NCI-H1048 (cell line): ENCODE results near the gene SPN.
"Not testable (repeated sequence)": the region's sequence is repeated elsewhere in the genome, so short reads cannot be mapped to it uniquely, and the experiment has no call there.

Experiments used
- DNase-seq: peaks from one replicate; lab custom pipeline; 2025; lab: John Stamatoyannopoulos, UW

Gene SPN, protein sequence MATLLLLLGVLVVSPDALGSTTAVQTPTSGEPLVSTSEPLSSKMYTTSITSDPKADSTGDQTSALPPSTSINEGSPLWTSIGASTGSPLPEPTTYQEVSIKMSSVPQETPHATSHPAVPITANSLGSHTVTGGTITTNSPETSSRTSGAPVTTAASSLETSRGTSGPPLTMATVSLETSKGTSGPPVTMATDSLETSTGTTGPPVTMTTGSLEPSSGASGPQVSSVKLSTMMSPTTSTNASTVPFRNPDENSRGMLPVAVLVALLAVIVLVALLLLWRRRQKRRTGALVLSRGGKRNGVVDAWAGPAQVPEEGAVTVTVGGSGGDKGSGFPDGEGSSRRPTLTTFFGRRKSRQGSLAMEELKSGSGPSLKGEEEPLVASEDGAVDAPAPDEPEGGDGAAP

DNA sequence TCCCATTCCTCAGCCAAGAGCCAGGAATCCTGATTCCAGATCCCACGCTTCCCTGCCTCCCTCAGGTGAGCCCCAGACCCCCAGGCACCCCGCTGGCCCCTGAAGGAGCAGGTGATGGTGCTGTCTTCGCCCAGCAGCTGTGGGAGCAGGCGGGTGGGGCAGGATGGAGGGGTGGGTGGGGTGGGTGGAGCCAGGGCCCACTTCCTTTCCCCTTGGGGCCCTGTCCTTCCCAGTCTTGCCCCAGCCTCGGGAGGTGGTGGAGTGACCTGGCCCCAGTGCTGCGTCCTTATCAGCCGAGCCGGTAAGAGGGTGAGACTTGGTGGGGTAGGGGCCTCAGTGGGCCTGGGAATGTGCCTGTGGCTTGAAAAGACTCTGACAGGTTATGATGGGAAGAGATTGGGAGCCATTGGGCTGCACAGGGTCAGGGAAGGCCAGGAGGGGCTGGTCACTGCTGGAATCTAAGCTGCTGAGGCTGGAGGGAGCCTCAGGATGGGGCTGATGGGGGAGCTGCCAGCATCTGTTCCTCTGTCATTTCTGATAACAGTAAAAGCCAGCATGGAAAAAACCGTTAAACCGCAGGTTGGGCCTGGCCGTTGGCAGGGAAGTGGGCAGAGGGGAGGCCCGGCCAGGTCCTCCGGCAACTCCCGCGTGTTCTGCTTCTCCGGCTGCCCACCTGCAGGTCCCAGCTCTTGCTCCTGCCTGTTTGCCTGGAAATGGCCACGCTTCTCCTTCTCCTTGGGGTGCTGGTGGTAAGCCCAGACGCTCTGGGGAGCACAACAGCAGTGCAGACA lies at the start of gene SPN:
Gene SPN, plus strand, starts transcription at position 232 of the 791 bp plus-strand sequence. Its CDS starts 482 bp downstream, at position 714.
- no peak for DNase-seq

GRCh38 chr16:29613307-29614057 lies 49.6 kb upstream of the SPN start:
- peak; percentile 71 for DNase-seq

DNA sequence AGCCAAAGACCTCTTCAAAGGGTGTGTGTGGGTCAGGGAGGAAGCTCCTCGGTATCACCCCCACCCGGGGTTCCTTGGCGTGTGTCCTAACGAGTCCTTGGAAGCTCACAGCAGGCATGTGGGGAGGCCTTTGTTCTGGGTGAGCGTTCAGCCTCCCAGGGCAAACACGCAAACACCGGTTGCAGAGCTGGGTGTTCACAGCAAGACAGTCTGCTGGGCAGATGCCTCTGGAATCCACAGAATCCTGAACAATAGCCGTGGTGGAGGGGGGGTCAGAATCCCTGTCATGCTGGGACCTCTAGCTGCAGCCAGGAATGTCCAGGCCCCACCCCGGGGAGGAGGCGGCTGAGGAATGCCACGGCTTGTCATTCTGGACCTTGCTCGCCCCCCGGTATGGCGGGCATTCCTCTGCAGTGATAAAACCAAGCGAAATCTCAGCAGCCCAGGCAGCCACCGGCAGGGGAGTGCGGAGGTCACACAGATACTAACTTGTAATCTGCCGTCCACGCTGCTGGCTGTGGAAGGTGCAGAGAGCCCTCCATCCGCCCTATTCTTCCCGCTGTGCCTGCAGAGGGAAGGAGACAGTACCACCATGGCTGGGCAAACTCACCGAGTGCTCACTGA lies 48.2 kb upstream of the SPN start:
- not testable (repeated sequence) for DNase-seq

- DNase-seq = not testable (repeated sequence)
Observed at GRCh38 chr16:29616127-29616526, 46.9 kb upstream of the SPN start.

- not testable (repeated sequence) for DNase-seq
Observed at GRCh38 chr16:29620591-29620990, 42.5 kb upstream of the SPN start.

GRCh38 chr16:29622738-29623137 lies 40.3 kb upstream of the SPN start:
- DNase-seq = not testable (repeated sequence)

DNA sequence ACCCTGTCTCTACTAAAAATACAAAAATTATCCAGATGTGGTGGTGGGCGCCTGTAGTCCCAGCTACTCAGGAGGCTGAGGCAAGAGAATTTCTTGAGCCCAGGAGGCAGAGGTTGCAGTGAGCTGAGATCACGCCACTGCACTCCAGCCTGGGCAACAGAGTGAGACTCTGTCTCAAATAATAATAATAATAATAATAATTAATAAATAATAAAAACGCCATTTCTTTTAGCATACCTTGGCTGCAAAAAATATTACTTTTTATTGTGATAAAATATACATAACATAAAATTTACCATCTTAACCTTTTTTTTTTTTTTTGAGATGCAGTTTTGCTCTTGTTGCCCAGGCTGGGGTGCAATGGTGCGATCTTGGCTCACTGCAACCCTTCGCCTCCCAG lies 39.8 kb upstream of the SPN start:
- not testable (repeated sequence) for DNase-seq

- DNase-seq = not testable (repeated sequence)
Observed at GRCh38 chr16:29625114-29625513, 37.9 kb upstream of the SPN start.

DNA sequence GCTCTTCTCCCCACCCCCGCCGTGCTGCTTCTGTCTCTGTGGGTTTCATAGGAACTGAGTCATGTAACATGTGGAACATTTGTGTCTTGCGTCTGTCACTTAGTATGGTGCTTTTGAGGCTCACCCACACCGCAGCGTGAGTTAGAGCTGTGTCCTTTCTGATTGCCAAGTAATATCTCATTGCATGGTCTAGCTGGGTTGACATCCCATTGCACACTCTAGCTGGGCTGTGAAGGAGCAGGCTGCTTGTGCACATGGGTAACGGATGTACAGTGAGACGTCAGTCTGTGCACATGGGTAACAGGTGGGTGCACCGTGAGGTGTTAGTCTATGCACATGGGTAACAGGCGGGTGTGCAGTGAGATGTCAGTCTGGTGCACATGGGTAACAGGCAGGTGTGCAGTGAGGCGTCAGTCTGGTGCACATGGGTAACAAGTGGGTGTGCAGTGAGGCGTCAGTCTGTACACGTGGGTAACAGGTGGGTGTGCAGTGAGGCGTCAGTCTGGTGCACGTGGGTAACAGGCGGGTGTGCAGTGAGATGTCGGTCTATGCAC lies 36.2 kb upstream of the SPN start:
- not testable (repeated sequence) for DNase-seq

DNA sequence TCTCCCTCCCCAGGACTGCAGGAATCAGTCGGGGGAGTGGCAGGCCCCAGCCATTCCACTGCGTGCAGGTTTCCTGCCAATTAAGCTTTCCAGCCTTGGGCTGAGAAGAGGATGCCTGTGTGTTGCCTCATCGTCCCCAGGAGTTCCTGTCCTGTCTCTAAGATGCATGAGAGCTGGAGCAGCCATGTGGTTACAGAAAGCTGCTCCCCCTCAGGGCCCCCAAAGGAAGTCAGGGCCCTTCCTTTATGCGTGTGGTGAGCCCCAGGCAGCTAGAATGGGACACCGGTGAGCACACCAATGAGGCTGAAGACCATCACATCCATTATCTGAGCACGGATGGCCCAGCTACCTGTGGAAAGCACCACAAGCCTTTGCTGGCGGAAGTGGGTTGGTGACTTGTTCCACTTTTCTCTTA lies 35.4 kb upstream of the SPN start:
- not testable (repeated sequence) for DNase-seq

DNA sequence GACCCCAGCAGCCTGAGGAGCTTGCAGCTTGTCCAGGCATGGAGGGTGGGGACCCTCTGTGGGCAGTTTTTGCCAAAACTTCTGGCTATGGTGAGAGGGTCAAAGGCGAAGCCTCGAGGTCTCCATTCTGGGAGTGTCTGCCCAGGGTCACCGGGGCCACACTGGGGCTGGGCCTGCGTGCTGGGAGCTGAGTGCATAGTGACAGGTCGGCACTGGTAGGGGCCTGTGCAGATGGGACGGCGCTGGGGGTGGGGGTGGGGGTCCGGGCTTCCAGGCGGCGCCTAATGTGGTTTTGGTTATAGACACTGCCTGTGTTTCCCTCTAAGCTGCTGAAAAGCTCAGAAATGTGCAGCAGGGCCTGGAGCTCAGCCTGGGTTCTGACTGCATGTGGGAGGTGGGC lies 34.3 kb upstream of the SPN start:
- DNase-seq = not testable (repeated sequence)

GRCh38 chr16:29629318-29629717 lies 33.7 kb upstream of the SPN start:
- not testable (repeated sequence) for DNase-seq

- not testable (repeated sequence) for DNase-seq
Observed at GRCh38 chr16:29631658-29632057, 31.4 kb upstream of the SPN start.

DNA sequence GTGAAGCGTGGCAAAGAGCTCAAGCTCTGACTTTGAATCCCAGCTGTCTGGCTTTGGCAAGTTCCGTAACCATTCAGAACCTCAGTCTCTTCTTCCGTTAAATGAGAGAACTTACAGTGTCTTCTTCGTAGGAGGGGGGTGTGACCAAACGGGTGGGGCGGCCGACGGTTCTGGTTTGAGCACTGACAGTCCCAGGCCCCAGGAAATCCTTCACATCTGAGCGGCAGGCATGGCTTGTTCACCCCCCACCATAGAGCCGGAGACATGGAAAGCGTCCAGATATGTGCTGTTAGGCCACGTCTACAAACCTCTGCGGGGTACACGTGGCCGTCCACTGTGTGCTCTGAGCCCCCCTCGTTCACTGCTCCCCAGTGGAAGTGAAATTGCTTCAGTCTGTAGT lies 27.1 kb upstream of the SPN start:
- not testable (repeated sequence) for DNase-seq

DNA sequence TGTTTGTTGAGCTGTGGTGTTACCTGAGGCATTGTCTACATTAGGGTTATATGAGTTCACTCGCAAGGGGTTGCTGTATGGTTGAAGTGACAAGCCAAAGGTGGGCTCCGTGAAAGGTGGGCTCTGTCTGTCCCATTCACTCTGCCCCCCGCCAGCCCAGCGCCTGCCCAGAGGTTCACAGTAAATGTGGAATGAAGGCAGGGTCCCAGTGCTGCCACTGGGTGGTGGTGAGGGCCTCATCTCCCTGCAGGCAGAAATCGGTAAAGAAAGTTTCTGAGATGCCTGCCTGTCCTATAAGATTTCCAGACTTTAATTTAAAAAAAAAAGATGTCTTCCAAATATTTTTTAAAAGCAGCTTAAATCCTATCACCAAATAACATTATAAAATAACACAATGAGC lies 26.7 kb upstream of the SPN start:
- not testable (repeated sequence) for DNase-seq

- DNase-seq = not testable (repeated sequence)
Observed at GRCh38 chr16:29638751-29639150, 24.3 kb upstream of the SPN start.

DNA sequence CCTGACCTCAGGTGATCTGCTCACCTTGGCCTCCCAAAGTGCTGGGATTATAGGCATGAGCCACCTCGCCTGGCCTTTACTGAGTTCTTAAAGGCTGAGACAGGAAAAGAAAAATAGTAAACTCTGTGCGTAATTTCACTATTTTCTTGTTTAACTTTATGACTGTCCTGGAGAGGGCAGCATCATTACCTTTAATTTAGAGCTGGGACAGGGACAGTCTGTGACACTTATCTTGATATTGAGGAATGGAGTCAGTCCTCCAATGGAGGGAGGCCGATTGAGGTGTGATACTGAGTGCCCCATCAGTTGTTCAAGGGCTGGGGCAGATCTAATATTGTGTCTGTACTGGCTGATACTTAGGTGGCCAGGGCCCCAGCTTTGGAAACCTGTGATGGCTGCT lies 21.5 kb upstream of the SPN start:
- DNase-seq = no peak

DNA sequence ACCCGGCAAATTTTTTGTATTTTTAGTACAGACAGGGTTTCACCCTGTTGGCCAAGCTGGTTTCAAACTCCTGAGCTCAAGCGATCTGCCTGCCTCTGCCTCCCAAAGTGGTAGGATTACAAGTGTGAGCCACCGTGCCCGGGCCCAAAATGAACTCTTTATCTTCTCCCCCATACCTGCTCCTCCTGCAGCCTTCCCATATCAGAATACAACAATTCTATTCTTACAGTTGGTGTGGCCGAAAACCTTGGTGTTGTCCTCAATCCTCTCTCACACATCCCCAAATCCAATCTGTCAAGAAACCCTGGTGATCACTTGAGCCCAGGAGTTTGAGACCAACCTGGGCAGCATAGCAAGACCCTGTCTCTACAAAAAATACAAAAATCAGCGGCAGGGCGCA lies 19.5 kb upstream of the SPN start:
- no peak for DNase-seq

- DNase-seq = no peak
Observed at GRCh38 chr16:29644338-29644857, 18.6 kb upstream of the SPN start.

- no peak for DNase-seq
Observed at GRCh38 chr16:29644973-29645693, 17.9 kb upstream of the SPN start.
